Measurements from ENCODE around the gene RPP25L.
A peak's percentile ranks its signal among the peaks of the same experiment; 100 is the strongest.

RPP25L gene

GRCh38 chr9:34611251-34611810, 566 bp downstream of the RPP25L start:
- no peak for DNase-seq (ENCODE audit: low spot score)

GRCh38 chr9:34610434-34611206, 1.3 kb downstream of the RPP25L start:
- no peak for DNase-seq (ENCODE audit: low spot score)

GRCh38 chr9:34607331-34607730, 4.6 kb downstream of the RPP25L start:
- no peak for DNase-seq (ENCODE audit: low spot score)

GRCh38 chr9:34606905-34607304, 5.0 kb downstream of the RPP25L start:
- no peak for DNase-seq (ENCODE audit: low spot score)

GRCh38 chr9:34606190-34606589, 5.7 kb downstream of the RPP25L start:
- no peak for DNase-seq (ENCODE audit: low spot score)

- peak; percentile 84 for DNase-seq (ENCODE audit: low spot score)
These were observed 8.2 kb downstream of the RPP25L start for GRCh38 chr9:34603610-34604231.

- DNase-seq (ENCODE audit: low spot score): no peak
These were observed 9.8 kb downstream of the RPP25L start for GRCh38 chr9:34601937-34602573.

GRCh38 chr9:34600908-34601307, 11.0 kb downstream of the RPP25L start:
- DNase-seq (ENCODE audit: low spot score): no peak

GRCh38 chr9:34599546-34599945, 12.4 kb downstream of the RPP25L start:
- DNase-seq (ENCODE audit: low spot score): no peak

- no peak for DNase-seq (ENCODE audit: low spot score)
These were observed 17.7 kb downstream of the RPP25L start for GRCh38 chr9:34594177-34594576.

GRCh38 chr9:34592895-34593601, 18.8 kb downstream of the RPP25L start:
- DNase-seq (ENCODE audit: low spot score): no peak

- DNase-seq (ENCODE audit: low spot score): no peak
These were observed 19.7 kb downstream of the RPP25L start for GRCh38 chr9:34591917-34592866.

GRCh38 chr9:34591248-34591916, 20.5 kb downstream of the RPP25L start:
- peak; percentile 74 for DNase-seq (ENCODE audit: low spot score)

- DNase-seq (ENCODE audit: low spot score): no peak
These were observed 21.3 kb downstream of the RPP25L start for GRCh38 chr9:34590381-34591247.

GRCh38 chr9:34589636-34590380, 22.1 kb downstream of the RPP25L start, which contains the start of gene CNTFR:
Gene CNTFR (minus strand): TSS chr9:34589724. CDS start chr9:34568981, 20,743 bp downstream.
- no peak for DNase-seq (ENCODE audit: low spot score)

GRCh38 chr9:34588671-34589635, 22.9 kb downstream of the RPP25L start:
- DNase-seq (ENCODE audit: low spot score): no peak

GRCh38 chr9:34587271-34587670, 24.6 kb downstream of the RPP25L start:
- DNase-seq (ENCODE audit: low spot score): peak; percentile 22
